K562 (cell line): ENCODE measurements around the gene TEAD4. TPM values are rescaled to one million over a fixed set of nuclear protein-coding genes. Genes with fewer than 3 reads are reported as not detected.

Source experiments
- ATAC-seq: fragments of 200-7000 bp; cut with Tn5 transposase; 3 replicates; pipeline ENCODE4 v1.9.1; 2020; ENCODE audit warnings: moderate library complexity
- BruUV-seq: library from RNA; stranded (reverse); fragments of 400-500 nt; replicated peaks from 2 replicates; lab custom pipeline; 2021; lab: Mats Ljungman, UMichigan
- CTCF ChIA-PET: fragments of 300-600 bp; formaldehyde crosslinking; extraction: SDS; loops from one replicate; lab custom pipeline; 2021; ENCODE audit warnings: low intra/inter-chr PET ratio; lab: Yijun Ruan, JAX
- POLR2A ChIA-PET: fragments of 300-600, 350-650 bp; sonication (Branson Sonifier 250); formaldehyde crosslinking; extraction: SDS; loops from one replicate; lab custom pipeline; 2021; ENCODE audit warnings: antibody characterized with exemption, inconsistent platforms; lab: Yijun Ruan, JAX
- DNase-seq, 4 experiments: peaks; one replicate each; pipeline versions ENCODE4 v3.0.0 to v3.0.0-alpha.2; 2011 to 2018; ENCODE audit warnings: low spot score in 3 of 4, mixed read lengths in 3 of 4; ENCODE audit errors: extremely low read depth in 1 of 4
- FAIRE-seq: peaks from 2 replicates; lab custom pipeline; 2011; peaks lifted over from hg19 to GRCh38; lab: Jason Lieb, UNC
- H2AFZ ChIP-seq: 2 replicates; pipeline ENCODE4 v1.6.0; 2011; ENCODE audit warnings: low read depth, low read length, control low read depth, inconsistent platforms
- H3K27ac ChIP-seq: fragments of 200-600 bp; 3 replicates; pipeline ENCODE4 v1.8.0; 2011; ENCODE audit warnings: low read depth, mild to moderate bottlenecking, control low read depth, inconsistent platforms, low read length, moderate library complexity, mixed read lengths; ENCODE audit errors: extremely low read depth
- H3K27me3 ChIP-seq, 2 experiments: fragments of 300-600 bp in 1 of 2; 2 replicates in 1 of 2; 3 replicates in 1 of 2; pipeline versions ENCODE4 v1.6.0 to v1.8.0; 2011; ENCODE audit warnings: inconsistent platforms in 2 of 2, low read length in 2 of 2, mild to moderate bottlenecking in 1 of 2, mixed read lengths in 1 of 2, moderate library complexity in 1 of 2; ENCODE audit not compliant: control insufficient read depth in 2 of 2, insufficient read depth in 2 of 2
- H3K36me3 ChIP-seq: fragments of 300-600 bp; 3 replicates; pipeline ENCODE4 v1.8.0; 2011; ENCODE audit warnings: mild to moderate bottlenecking, low read length, inconsistent platforms; ENCODE audit not compliant: control insufficient read depth, insufficient read depth
- H3K4me1 ChIP-seq, 2 experiments: fragments of 200-600 bp in 1 of 2; replicated peaks in 1 of 2; 2 replicates in 1 of 2; 3 replicates in 1 of 2; pipeline versions ENCODE4 v1.5.1 to v1.8.0; 2011; ENCODE audit warnings: inconsistent platforms in 2 of 2, low read length in 2 of 2, mild to moderate bottlenecking in 1 of 2, mixed read lengths in 1 of 2, moderate library complexity in 1 of 2; ENCODE audit not compliant: control insufficient read depth in 2 of 2, insufficient read depth in 2 of 2
- H3K4me2 ChIP-seq: 2 replicates; pipeline ENCODE4 v1.6.1; 2011; ENCODE audit warnings: low read length, control low read depth, inconsistent platforms, mixed read lengths; ENCODE audit not compliant: insufficient read depth
- H3K4me3 ChIP-seq: fragments of 200-600 bp; sonication (generic), shearing (Covaris generic); 2 replicates; pipeline ENCODE4 v1.5.1; 2016; ENCODE audit warnings: control low read depth, inconsistent platforms
- H3K79me2 ChIP-seq: fragments of 200-600 bp; 3 replicates; pipeline ENCODE4 v1.8.0; 2011; ENCODE audit warnings: low read length, inconsistent platforms; ENCODE audit not compliant: control insufficient read depth, insufficient read depth
- H3K9ac ChIP-seq, 2 experiments: 2 replicates each; pipeline versions ENCODE4 v1.6.0 to v1.6.1; 2011; ENCODE audit warnings: low read depth in 2 of 2, low read length in 2 of 2, control low read depth in 1 of 2, inconsistent platforms in 1 of 2, mild to moderate bottlenecking in 1 of 2, mixed read lengths in 1 of 2; ENCODE audit not compliant: insufficient read depth in 1 of 2
- H3K9me1 ChIP-seq: one replicate; pipeline ENCODE4 v1.6.0; 2011; ENCODE audit warnings: inconsistent platforms, mild to moderate bottlenecking, low read length, moderate library complexity; ENCODE audit not compliant: control insufficient read depth, insufficient read depth
- H3K9me3 ChIP-seq: replicated peaks from 2 replicates; pipeline ENCODE4 v1.5.1; 2011; ENCODE audit warnings: low read depth, low read length, inconsistent platforms; ENCODE audit not compliant: control insufficient read depth, insufficient read depth
- H4K20me1 ChIP-seq: replicated peaks from 2 replicates; pipeline ENCODE4 v1.6.1; 2011; ENCODE audit warnings: low read length, inconsistent platforms, mixed read lengths; ENCODE audit not compliant: control insufficient read depth, insufficient read depth
- ATF4 ChIP-seq: fragments of 450-650 bp; formaldehyde crosslinking; IDR thresholded peaks from 2 replicates; pipeline ENCODE4 v1.4.0; 2022; ENCODE audit warnings: mild to moderate bottlenecking, moderate library complexity
- CTBP1 ChIP-seq: fragments of 450-650 bp; IDR thresholded peaks from 2 replicates; pipeline ENCODE4 v1.6.1; 2016; ENCODE audit warnings: borderline replicate concordance
- E2F4 ChIP-seq: sonication (generic); formaldehyde crosslinking; IDR thresholded peaks from 2 replicates; pipeline ENCODE4 v1.8.0; 2022; ENCODE audit warnings: mild to moderate bottlenecking, low read depth, missing genetic modification reagents
- HLTF ChIP-seq: fragments of 450-650 bp; IDR thresholded peaks from 2 replicates; pipeline ENCODE4 v1.6.1; 2016
- HMBOX1 ChIP-seq: sonication (generic); IDR thresholded peaks from 2 replicates; pipeline ENCODE4 v1.6.1; 2016
- HMG20A ChIP-seq: fragments of 450-650 bp; formaldehyde crosslinking; conservative IDR thresholded peaks from 2 replicates; pipeline ENCODE4 v1.4.0; 2020; ENCODE audit warnings: mild to moderate bottlenecking, mixed read lengths
- MCM3 ChIP-seq: fragments of 450-650 bp; IDR thresholded peaks from 2 replicates; pipeline ENCODE4 v1.6.1; 2016
- MYC ChIP-seq, 2 experiments: fragments of 250-450 bp in 1 of 2; sonication (Bioruptor Pico) in 1 of 2; IDR thresholded peaks; 2 replicates each; pipeline versions ENCODE4 v1.5.1 to v1.6.1; 2012 to 2021; ENCODE audit warnings: low read depth in 2 of 2, borderline replicate concordance in 1 of 2, improper control_type of control experiment in 1 of 2, low read length in 1 of 2, mild to moderate bottlenecking in 1 of 2, moderate library complexity in 1 of 2
- NR4A1 ChIP-seq, 2 experiments: fragments of 250-450 bp in 1 of 2; fragments of 450-650 bp in 1 of 2; sonication (Bioruptor Pico) in 1 of 2; IDR thresholded peaks; 2 replicates each; pipeline versions ENCODE4 v1.4.0 to v1.6.1; 2016 to 2020; ENCODE audit warnings: mild to moderate bottlenecking in 2 of 2, missing compliant biosample characterization in 1 of 2, missing genetic modification characterization in 1 of 2, moderate library complexity in 1 of 2
- PML ChIP-seq: IDR thresholded peaks from 2 replicates; pipeline ENCODE4 v1.6.1; 2012; ENCODE audit warnings: low read length, inconsistent platforms
- POLR2A ChIP-seq: fragments of 450-650 bp; conservative IDR thresholded peaks from 2 replicates; pipeline ENCODE4 v1.6.1; 2016
- TRIM28 ChIP-seq: fragments of 450-650 bp; IDR thresholded peaks from 2 replicates; pipeline ENCODE4 v1.6.1; 2017
- ZBTB2 ChIP-seq: fragments of 450-650 bp; IDR thresholded peaks from 2 replicates; pipeline ENCODE4 v1.6.1; 2016; ENCODE audit warnings: antibody characterized with exemption
- ZKSCAN3 ChIP-seq: fragments of 250-450 bp; sonication (Bioruptor Pico); IDR thresholded peaks from 2 replicates; pipeline ENCODE4 v1.4.0; 2020
- ZNF133 ChIP-seq: fragments of 250-450 bp; sonication (Bioruptor Pico); IDR thresholded peaks from 2 replicates; pipeline ENCODE4 v1.4.0; 2020; ENCODE audit warnings: mild to moderate bottlenecking
- WGBS: fragments of 100-300 bp; shearing (Covaris generic); methylation state at CpG from one replicate; pipeline ENCODE4 v1.1.6; 2016; ENCODE audit warnings: low coverage, mixed read lengths; ENCODE audit not compliant: insufficient coverage; ENCODE audit errors: missing lambda C conversion rate; 5-methylcytosine and 5-hydroxymethylcytosine counted together
- in situ Hi-C: fragments of 300-500 bp; cut with MboI; formaldehyde crosslinking; loops from 4 replicates; pipeline ENCODE4 v1.15.0; 2018; ENCODE audit warnings: inconsistent platforms, mixed read lengths
- intact Hi-C: fragments of 100-400 bp; cut with micrococcal nuclease; formaldehyde crosslinking; loops from 2 replicates; pipeline ENCODE4 v1.14.2; 2022
- polyA plus RNA-seq, 8 experiments: library from polyadenylated mRNA; depleted of rRNA in 4 of 8; stranded (reverse) in 5 of 8; unstranded in 3 of 8; fragments of >200 nt; fragmentation: Nextera tagmentation in 2 of 8; fragmentation: Illumina TruSeq in 1 of 8; extraction: Ambion mirVana in 2 of 8; extraction: Trizol in 1 of 8; gene quantifications; 2 replicates each; pipeline versions ENCODE4 v1.2.1 to v1.2.3, GENCODE V29; 2011 to 2014; ENCODE audit warnings: inconsistent platforms in 1 of 8, missing spikeins in 1 of 8
- total RNA-seq, 7 experiments: library from RNA; depleted of rRNA in 6 of 7; stranded (reverse); fragments of >200 nt in 6 of 7; fragmentation: Illumina TruSeq in 2 of 7; extraction: Trizol in 2 of 7; gene quantifications; 2 replicates each; pipeline versions ENCODE4 v1.2.1 to v1.2.3, GENCODE V29; 2011 to 2021; ENCODE audit warnings: low replicate concordance in 1 of 7

The TEAD4 gene
- total and polyA plus RNA-seq, 9 of the 15 experiments (the other 6 are each of a cell fraction or from before 2014, with no cell fraction given): 0.82 to 40.0 (median 17.0) TPM

GRCh38 chr12:3015356-3015755, 56.2 kb downstream of the TEAD4 start:
- peaks cover 34% of the 10 kb centered on the region; the same call in 2 of the 3 replicates for H3K36me3 ChIP-seq
- H3K9ac ChIP-seq: no peak overlapping the region
- no peaks in the 10 kb centered on the region for H3K79me2 ChIP-seq
- H4K20me1 ChIP-seq: no peaks in the 10 kb centered on the region
- ChIA-PET POLR2A (no interaction called here), CTCF (no interaction called here)
- H3K9me1 ChIP-seq: no peaks in the 10 kb centered on the region
- TF ChIP-seq PML: no peak
- TF ChIP-seq ZKSCAN3: no peak
- TF ChIP-seq POLR2A: no peak
- TF ChIP-seq NR4A1 (CRISPR knock-in tag; IDR thresholded peaks at IDR 0.05): no peak
- no peak for TF ChIP-seq NR4A1 (tag; IDR thresholded peaks at IDR 0.05)
- TF ChIP-seq CTBP1: no peak
- TF ChIP-seq HLTF: no peak
- no peak for TF ChIP-seq HMG20A (CRISPR knock-in tag)
- no peak for TF ChIP-seq TRIM28
- no peak for TF ChIP-seq E2F4 (CRISPR knock-in tag)
- no peak for TF ChIP-seq MCM3
- no peak for TF ChIP-seq HMBOX1
- no peak for TF ChIP-seq ATF4 (CRISPR knock-in tag)
- no peak for TF ChIP-seq ZNF133 (CRISPR knock-in tag)
- no peak for TF ChIP-seq MYC (IDR thresholded peaks at IDR 0.05; ENCODE audit: low read depth, low read length)
- no peak for TF ChIP-seq MYC (CRISPR knock-in tag; IDR thresholded peaks at IDR 0.05; ENCODE audit: borderline replicate concordance, low read depth)
- TF ChIP-seq ZBTB2: no peak
- in situ Hi-C loops (no loop called here), intact Hi-C loops (no loop called here)
- 98% methylated on average over 6 of the region's 12 CpGs for WGBS
- FAIRE-seq (no peak), DNase-seq (no peak), ATAC-seq (no peak)
- no peak overlapping the region for H3K4me2 ChIP-seq
- no peaks in the 10 kb centered on the region for H3K27me3 ChIP-seq
- H3K4me1 ChIP-seq: peaks cover 0 to 7% of the 10 kb centered on the region in 2 experiments; a peak in 1 of 5 replicates
- H3K27ac ChIP-seq: no peak overlapping the region
- H3K4me3 ChIP-seq: no peak overlapping the region
- BruUV-seq: no TSS peak
- no peak overlapping the region for H2AFZ ChIP-seq
- H3K9me3 ChIP-seq: no peaks in the 10 kb centered on the region
